ENCODE data around the gene RTN4RL2. TPM values are rescaled to one million over a fixed set of nuclear protein-coding genes. Genes with fewer than 3 reads are reported as not detected.

The RTN4RL2 gene
- polyA plus RNA-seq, 1 donor from 2014 or later, result 0.66 TPM

DNA sequence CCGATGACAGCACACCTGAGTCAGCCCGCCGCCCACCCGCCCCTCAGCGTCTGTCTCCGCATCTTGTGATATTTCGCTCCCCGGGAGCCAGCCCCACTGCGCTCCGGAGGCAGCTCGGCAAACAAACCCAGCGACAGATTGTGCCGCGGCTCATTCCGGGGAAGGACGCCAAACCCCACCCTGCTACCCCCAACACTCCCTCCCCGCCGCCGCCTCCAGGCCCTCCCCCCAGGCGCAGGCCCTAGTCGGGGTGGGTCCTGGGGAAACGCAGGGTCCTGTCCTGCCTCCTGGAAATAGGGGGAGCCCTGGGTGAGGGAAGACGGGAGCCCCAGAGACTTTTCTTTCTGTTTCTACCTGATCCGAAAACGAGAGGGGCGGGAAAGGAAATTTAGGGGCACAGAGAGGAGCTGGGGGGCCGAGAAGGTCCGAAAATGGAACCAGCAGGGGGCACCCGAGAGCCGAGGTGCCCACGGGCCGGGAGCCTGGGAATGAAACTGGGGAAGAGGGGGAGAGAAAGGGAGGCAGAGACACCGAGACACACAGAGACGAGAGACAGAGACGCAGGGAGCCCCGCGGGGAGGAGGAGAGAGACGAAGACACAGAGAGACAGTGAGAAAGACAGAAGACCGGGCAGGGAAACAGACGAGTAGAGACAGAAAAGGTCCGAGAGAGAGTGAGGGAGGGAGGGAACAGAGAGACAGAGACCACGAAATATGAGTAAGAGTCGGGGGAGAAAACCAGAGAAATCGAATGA lies 1.7 kb upstream of the RTN4RL2 start:
- Histone ChIP-seq H3K36me3 (ENCODE audit: insufficient read depth, low read length) (no peaks in the 10 kb centered on the region), H3K9me2 (ENCODE audit: insufficient read depth, low read length) (no peaks in the 10 kb centered on the region), H3K9ac (ENCODE audit: low read length) (no peak overlapping the region), H4K20me1 (ENCODE audit: insufficient read depth) (no peaks in the 10 kb centered on the region), H3K9me3 (ENCODE audit: low read length) (no peaks in the 10 kb centered on the region), H3K27ac (ENCODE audit: low read length) (no peak overlapping the region), H2AFZ (ENCODE audit: low read depth, low read length) (no peak overlapping the region), H3F3A (ENCODE audit: insufficient read depth, low read length, poor library complexity, severe bottlenecking) (no peaks in the 10 kb centered on the region), H3K4me3 (ENCODE audit: low read length) (peak overlapping the region; percentile 72), H3K27me3 (ENCODE audit: insufficient read depth, low read depth, low read length) (peaks cover 66% of the 10 kb centered on the region), H3K4me2 (ENCODE audit: low read length) (no peak overlapping the region), H3K79me2 (replicated peaks; ENCODE audit: insufficient read depth, low read length) (no peaks in the 10 kb centered on the region)
- TF ChIP-seq, protein P1, sequence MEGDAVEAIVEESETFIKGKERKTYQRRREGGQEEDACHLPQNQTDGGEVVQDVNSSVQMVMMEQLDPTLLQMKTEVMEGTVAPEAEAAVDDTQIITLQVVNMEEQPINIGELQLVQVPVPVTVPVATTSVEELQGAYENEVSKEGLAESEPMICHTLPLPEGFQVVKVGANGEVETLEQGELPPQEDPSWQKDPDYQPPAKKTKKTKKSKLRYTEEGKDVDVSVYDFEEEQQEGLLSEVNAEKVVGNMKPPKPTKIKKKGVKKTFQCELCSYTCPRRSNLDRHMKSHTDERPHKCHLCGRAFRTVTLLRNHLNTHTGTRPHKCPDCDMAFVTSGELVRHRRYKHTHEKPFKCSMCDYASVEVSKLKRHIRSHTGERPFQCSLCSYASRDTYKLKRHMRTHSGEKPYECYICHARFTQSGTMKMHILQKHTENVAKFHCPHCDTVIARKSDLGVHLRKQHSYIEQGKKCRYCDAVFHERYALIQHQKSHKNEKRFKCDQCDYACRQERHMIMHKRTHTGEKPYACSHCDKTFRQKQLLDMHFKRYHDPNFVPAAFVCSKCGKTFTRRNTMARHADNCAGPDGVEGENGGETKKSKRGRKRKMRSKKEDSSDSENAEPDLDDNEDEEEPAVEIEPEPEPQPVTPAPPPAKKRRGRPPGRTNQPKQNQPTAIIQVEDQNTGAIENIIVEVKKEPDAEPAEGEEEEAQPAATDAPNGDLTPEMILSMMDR (IDR thresholded peaks at IDR 0.05; ENCODE audit: poor library complexity, severe bottlenecking), result peak; percentile 66
- TF ChIP-seq RAD21 (conservative IDR thresholded peaks at IDR 0.05) (peak; percentile 37), EZH2 (IDR thresholded peaks at IDR 0.05; ENCODE audit: borderline replicate concordance, insufficient read depth, low read length, poor library complexity, severe bottlenecking) (peak; percentile 40), EP300 (conservative IDR thresholded peaks at IDR 0.05; ENCODE audit: poor library complexity, severe bottlenecking) (no peak), TAF1 (IDR thresholded peaks at IDR 0.05; ENCODE audit: low read depth) (no peak), SMC3 (conservative IDR thresholded peaks at IDR 0.05; ENCODE audit: poor library complexity) (peak; percentile 54), POLR2AphosphoS5 (IDR thresholded peaks at IDR 0.05) (no peak)

DNA sequence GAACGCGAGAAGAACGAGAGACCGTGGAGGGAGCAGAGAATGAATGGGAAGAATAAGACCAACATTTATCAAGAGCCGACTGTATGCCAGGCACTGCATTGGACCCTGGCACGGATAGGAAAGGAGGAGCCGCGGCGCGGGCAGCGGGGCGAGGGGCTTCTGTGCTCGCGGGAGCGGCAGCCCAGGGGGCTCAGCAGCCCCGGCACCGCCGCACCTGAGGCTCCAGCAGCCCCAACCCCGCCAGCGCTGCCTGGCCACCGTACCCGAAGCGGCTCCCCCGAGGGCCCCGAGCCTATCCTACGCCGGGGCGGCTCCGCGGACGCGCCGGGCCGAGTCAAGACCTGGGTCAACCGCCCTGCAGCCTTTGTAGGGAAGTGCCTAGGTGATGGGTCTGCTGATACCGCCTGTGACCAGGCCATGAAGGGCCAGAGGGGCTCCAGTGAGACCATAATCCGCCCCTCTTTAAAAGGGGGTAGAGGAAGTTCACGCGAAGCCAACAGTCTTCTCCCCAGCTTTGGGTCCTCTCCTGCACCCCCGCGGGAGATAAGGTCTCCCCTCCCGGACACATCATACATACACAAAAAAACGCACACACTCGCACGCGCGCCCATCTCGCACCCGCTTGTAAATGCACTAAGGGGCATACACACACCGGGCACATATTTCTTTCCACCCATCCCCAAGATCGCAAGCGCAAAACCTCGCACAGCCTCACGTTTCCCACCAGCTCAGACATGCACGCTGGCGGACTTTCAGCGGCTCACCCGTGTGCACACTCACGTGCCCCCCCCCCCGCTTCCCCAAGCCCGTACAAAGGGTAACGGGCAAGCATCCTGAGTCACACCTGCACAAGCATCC lies 935 bp upstream of the RTN4RL2 start:
- TF ChIP-seq TAF1 (IDR thresholded peaks at IDR 0.05; ENCODE audit: low read depth) (no peak), RAD21 (conservative IDR thresholded peaks at IDR 0.05) (no peak), SMC3 (conservative IDR thresholded peaks at IDR 0.05; ENCODE audit: poor library complexity) (no peak), EZH2 (IDR thresholded peaks at IDR 0.05; ENCODE audit: borderline replicate concordance, insufficient read depth, low read length, poor library complexity, severe bottlenecking) (no peak), EP300 (conservative IDR thresholded peaks at IDR 0.05; ENCODE audit: poor library complexity, severe bottlenecking) (no peak), MXI1 (conservative IDR thresholded peaks at IDR 0.05; ENCODE audit: poor library complexity, severe bottlenecking) (peak; percentile 43)
- TF ChIP-seq, protein P1 (IDR thresholded peaks at IDR 0.05; ENCODE audit: poor library complexity, severe bottlenecking), result no peak
- TF ChIP-seq, protein P2, sequence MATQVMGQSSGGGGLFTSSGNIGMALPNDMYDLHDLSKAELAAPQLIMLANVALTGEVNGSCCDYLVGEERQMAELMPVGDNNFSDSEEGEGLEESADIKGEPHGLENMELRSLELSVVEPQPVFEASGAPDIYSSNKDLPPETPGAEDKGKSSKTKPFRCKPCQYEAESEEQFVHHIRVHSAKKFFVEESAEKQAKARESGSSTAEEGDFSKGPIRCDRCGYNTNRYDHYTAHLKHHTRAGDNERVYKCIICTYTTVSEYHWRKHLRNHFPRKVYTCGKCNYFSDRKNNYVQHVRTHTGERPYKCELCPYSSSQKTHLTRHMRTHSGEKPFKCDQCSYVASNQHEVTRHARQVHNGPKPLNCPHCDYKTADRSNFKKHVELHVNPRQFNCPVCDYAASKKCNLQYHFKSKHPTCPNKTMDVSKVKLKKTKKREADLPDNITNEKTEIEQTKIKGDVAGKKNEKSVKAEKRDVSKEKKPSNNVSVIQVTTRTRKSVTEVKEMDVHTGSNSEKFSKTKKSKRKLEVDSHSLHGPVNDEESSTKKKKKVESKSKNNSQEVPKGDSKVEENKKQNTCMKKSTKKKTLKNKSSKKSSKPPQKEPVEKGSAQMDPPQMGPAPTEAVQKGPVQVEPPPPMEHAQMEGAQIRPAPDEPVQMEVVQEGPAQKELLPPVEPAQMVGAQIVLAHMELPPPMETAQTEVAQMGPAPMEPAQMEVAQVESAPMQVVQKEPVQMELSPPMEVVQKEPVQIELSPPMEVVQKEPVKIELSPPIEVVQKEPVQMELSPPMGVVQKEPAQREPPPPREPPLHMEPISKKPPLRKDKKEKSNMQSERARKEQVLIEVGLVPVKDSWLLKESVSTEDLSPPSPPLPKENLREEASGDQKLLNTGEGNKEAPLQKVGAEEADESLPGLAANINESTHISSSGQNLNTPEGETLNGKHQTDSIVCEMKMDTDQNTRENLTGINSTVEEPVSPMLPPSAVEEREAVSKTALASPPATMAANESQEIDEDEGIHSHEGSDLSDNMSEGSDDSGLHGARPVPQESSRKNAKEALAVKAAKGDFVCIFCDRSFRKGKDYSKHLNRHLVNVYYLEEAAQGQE (IDR thresholded peaks at IDR 0.05; ENCODE audit: borderline replicate concordance), result no peak
- Histone ChIP-seq H3K4me2 (ENCODE audit: low read length) (peak overlapping the region; percentile 86), H4K20me1 (ENCODE audit: insufficient read depth) (no peaks in the 10 kb centered on the region), H3K9me3 (ENCODE audit: low read length) (no peaks in the 10 kb centered on the region), H3K79me2 (replicated peaks; ENCODE audit: insufficient read depth, low read length) (no peaks in the 10 kb centered on the region), H3K9me2 (ENCODE audit: insufficient read depth, low read length) (no peaks in the 10 kb centered on the region), H3F3A (ENCODE audit: insufficient read depth, low read length, poor library complexity, severe bottlenecking) (no peaks in the 10 kb centered on the region), H2AFZ (ENCODE audit: low read depth, low read length) (no peak overlapping the region), H3K4me3 (ENCODE audit: low read length) (peak overlapping the region; percentile 72), H3K36me3 (ENCODE audit: insufficient read depth, low read length) (no peaks in the 10 kb centered on the region), H3K27me3 (ENCODE audit: insufficient read depth, low read depth, low read length) (peaks cover 66% of the 10 kb centered on the region), H3K27ac (ENCODE audit: low read length) (no peak overlapping the region), H3K9ac (ENCODE audit: low read length) (no peak overlapping the region)
